ENCODE data around the gene DUSP1.
A peak's percentile ranks its signal among the peaks of the same experiment; 100 is the strongest.

The DUSP1 gene

DNA sequence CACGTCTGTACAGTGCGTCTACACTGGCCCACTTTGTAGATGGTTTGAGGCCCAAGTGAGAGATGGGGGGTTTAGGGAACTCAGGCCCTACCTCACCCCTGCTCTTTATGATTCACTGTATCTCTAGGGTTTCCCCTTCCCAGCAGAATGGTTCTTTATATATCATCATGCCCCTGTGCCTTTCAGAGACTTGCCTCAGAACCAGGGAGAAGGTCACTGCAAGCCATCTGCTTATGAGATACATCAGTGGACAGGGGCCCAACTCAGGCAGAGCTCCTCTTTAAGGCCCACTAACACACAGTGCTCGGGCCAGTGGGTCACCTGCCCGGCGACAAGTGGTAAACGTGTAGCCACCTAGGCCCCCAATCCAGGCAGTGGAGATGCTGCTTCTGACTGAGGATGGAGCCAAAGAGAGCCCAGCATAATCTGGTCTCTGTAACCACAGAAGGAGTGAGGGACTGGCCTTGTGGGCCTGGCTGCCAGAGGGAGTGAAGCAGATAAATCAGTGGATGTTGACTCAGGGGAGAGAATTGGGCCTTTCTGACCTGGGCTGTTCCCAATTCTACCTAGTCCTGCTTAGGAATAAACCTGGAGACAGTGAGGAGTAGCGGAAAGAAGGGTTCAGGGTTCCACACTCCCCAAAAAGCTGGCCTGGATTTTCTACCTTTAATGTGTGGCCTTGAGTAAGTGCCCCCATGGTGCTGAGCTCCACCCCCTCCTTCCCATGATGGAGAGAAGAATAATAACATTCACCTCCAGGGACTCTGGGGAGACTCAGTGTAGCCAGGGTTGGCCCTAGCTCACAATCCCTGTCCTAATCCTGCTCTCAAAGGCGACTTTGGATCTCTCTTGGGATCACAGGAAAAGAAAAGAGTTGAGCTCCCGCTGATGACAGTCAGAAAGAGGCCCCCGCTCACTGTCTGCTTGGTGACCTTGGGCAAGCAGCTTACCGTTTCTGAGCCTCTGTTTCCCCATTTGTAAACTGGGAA lies 2.8 kb upstream of the DUSP1 start:
- peaks cover 16% of the 10 kb centered on the region for H3K36me3 ChIP-seq (ENCODE audit: low read depth)
- DNase-seq (ENCODE audit: low spot score): no peak
- H3K4me3 ChIP-seq (ENCODE audit: severe bottlenecking): no peak overlapping the region
- peaks cover 60% of the 10 kb centered on the region for H3K4me1 ChIP-seq (ENCODE audit: insufficient read depth, poor library complexity, severe bottlenecking)
- H3K9me3 ChIP-seq (ENCODE audit: severe bottlenecking): no peaks in the 10 kb centered on the region
- peak overlapping the region; percentile 95 for H3K27ac ChIP-seq (ENCODE audit: poor library complexity, severe bottlenecking)
- TF ChIP-seq, protein P1, sequence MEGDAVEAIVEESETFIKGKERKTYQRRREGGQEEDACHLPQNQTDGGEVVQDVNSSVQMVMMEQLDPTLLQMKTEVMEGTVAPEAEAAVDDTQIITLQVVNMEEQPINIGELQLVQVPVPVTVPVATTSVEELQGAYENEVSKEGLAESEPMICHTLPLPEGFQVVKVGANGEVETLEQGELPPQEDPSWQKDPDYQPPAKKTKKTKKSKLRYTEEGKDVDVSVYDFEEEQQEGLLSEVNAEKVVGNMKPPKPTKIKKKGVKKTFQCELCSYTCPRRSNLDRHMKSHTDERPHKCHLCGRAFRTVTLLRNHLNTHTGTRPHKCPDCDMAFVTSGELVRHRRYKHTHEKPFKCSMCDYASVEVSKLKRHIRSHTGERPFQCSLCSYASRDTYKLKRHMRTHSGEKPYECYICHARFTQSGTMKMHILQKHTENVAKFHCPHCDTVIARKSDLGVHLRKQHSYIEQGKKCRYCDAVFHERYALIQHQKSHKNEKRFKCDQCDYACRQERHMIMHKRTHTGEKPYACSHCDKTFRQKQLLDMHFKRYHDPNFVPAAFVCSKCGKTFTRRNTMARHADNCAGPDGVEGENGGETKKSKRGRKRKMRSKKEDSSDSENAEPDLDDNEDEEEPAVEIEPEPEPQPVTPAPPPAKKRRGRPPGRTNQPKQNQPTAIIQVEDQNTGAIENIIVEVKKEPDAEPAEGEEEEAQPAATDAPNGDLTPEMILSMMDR (IDR thresholded peaks at IDR 0.05; ENCODE audit: poor library complexity, severe bottlenecking): no peak
- H3K27me3 ChIP-seq (ENCODE audit: insufficient read depth, poor library complexity, severe bottlenecking): no peaks in the 10 kb centered on the region
- ATAC-seq (ENCODE audit: low read depth): no peak

DNA sequence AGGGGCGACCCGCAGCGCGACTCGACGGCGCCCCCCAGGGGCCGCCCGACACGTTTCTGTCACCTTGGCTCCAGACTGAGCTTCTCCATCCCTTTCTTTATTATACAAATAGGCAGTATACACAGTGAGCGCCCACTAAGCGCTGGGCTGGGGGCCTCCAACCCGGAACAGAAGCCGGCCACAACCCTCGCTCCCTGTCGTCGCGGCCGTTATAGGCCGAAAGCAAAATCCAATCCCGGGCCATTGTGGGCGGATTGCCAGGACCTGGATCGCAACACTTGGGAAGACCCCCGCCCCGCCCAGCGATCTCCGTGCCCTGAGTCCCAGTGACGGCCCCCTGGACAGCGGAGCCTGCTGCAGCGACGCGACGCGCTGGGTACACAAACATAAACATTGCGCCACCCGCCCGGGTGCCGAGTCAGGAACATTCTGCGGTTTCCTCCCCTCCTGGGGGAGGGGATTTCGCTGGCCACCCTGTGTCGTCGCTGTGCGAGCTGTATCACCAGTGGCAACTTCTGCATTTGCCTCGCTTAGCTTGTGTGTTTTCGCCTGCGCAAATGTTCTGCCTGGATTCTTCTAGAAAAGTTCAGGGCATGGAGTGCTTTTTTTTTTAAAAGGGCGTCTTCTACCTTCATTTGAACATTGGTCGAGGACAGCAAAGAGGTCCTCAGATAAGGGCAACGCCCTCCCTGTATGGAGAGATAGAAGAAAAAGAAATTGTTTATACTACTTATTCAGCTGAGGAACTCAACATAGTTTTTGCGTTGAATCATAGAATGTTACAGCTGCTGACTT lies 1.3 kb upstream of the DUSP1 start:
- DNase-seq (ENCODE audit: low spot score): peak; percentile 93
- Histone ChIP-seq H3K27ac (ENCODE audit: poor library complexity, severe bottlenecking) (peak overlapping the region; percentile 95), H3K4me1 (ENCODE audit: insufficient read depth, poor library complexity, severe bottlenecking) (peaks cover 53% of the 10 kb centered on the region), H3K9me3 (ENCODE audit: severe bottlenecking) (no peaks in the 10 kb centered on the region), H3K36me3 (ENCODE audit: low read depth) (peaks cover 31% of the 10 kb centered on the region), H3K4me3 (ENCODE audit: severe bottlenecking) (peak overlapping the region; percentile 90), H3K27me3 (ENCODE audit: insufficient read depth, poor library complexity, severe bottlenecking) (no peaks in the 10 kb centered on the region)
- peak; percentile 33 for ATAC-seq (ENCODE audit: low read depth)
- TF ChIP-seq, protein P1 (IDR thresholded peaks at IDR 0.05; ENCODE audit: poor library complexity, severe bottlenecking): peak; percentile 91

GRCh38 chr5:172771439-172772111 lies 580 bp upstream of the DUSP1 start:
- ATAC-seq (ENCODE audit: low read depth): no peak
- H3K9me3 ChIP-seq (ENCODE audit: severe bottlenecking): no peaks in the 10 kb centered on the region
- H3K36me3 ChIP-seq (ENCODE audit: low read depth): peaks cover 32% of the 10 kb centered on the region
- no peaks in the 10 kb centered on the region for H3K27me3 ChIP-seq (ENCODE audit: insufficient read depth, poor library complexity, severe bottlenecking)
- H3K27ac ChIP-seq (ENCODE audit: poor library complexity, severe bottlenecking): peak overlapping the region; percentile 95
- H3K4me3 ChIP-seq (ENCODE audit: severe bottlenecking): peak overlapping the region; percentile 90
- no peak for DNase-seq (ENCODE audit: low spot score)
- TF ChIP-seq, protein P1 (IDR thresholded peaks at IDR 0.05; ENCODE audit: poor library complexity, severe bottlenecking): no peak
- peaks cover 51% of the 10 kb centered on the region for H3K4me1 ChIP-seq (ENCODE audit: insufficient read depth, poor library complexity, severe bottlenecking)

- H3K4me1 ChIP-seq (ENCODE audit: insufficient read depth, poor library complexity, severe bottlenecking): peaks cover 49% of the 10 kb centered on the region
- H3K27ac ChIP-seq (ENCODE audit: poor library complexity, severe bottlenecking): peak overlapping the region; percentile 95
- H3K9me3 ChIP-seq (ENCODE audit: severe bottlenecking): no peaks in the 10 kb centered on the region
Observed at GRCh38 chr5:172770374-172770674, 671 bp downstream of the DUSP1 start.

More at GRCh38 chr5:172770374-172770674, 671 bp downstream of the DUSP1 start:
- DNase-seq (ENCODE audit: low spot score): no peak
- TF ChIP-seq, protein P1 (IDR thresholded peaks at IDR 0.05; ENCODE audit: poor library complexity, severe bottlenecking): no peak
- no peaks in the 10 kb centered on the region for H3K27me3 ChIP-seq (ENCODE audit: insufficient read depth, poor library complexity, severe bottlenecking)
- H3K36me3 ChIP-seq (ENCODE audit: low read depth): peaks cover 32% of the 10 kb centered on the region
- peak overlapping the region; percentile 90 for H3K4me3 ChIP-seq (ENCODE audit: severe bottlenecking)
- no peak for ATAC-seq (ENCODE audit: low read depth)
